ENCODE results near the gene ANGPTL7.

ANGPTL7 gene

GRCh38 chr1:11207898-11208611 lies 18.9 kb downstream of the ANGPTL7 start:
- FAIRE-seq = no peak

GRCh38 chr1:11211461-11211860 lies 22.3 kb downstream of the ANGPTL7 start:
- FAIRE-seq = no peak

- no peak for FAIRE-seq
These were observed 22.9 kb downstream of the ANGPTL7 start for GRCh38 chr1:11211925-11212587.

GRCh38 chr1:11214698-11215380 lies 25.7 kb downstream of the ANGPTL7 start:
- FAIRE-seq = no peak

GRCh38 chr1:11215381-11216005 lies 26.3 kb downstream of the ANGPTL7 start:
- no peak for FAIRE-seq

- no peak for FAIRE-seq
These were observed 26.9 kb downstream of the ANGPTL7 start for GRCh38 chr1:11216074-11216473.

- no peak for FAIRE-seq
These were observed 38.2 kb downstream of the ANGPTL7 start for GRCh38 chr1:11227106-11228077.

GRCh38 chr1:11229203-11229602 lies 40.0 kb downstream of the ANGPTL7 start:
- no peak for FAIRE-seq

GRCh38 chr1:11233208-11233607 lies 44.1 kb downstream of the ANGPTL7 start:
- no peak for FAIRE-seq

GRCh38 chr1:11237356-11237755 lies 48.2 kb downstream of the ANGPTL7 start:
- FAIRE-seq = no peak

- FAIRE-seq = no peak
These were observed 49.2 kb downstream of the ANGPTL7 start for GRCh38 chr1:11238311-11238710.

GRCh38 chr1:11245248-11245647 lies 56.1 kb downstream of the ANGPTL7 start:
- no peak for FAIRE-seq

Measured in colon (tissue), 2 donors.